IPS-11a (cell line): ENCODE results near the gene PTPA.
"Not testable (repeated sequence)": the region's sequence is repeated elsewhere in the genome, so short reads cannot be mapped to it uniquely, and the experiment has no call there.

Source experiments
- H3K4me3 ChIP-seq: one replicate; pipeline ENCODE4 v1.5.1; 2013; ENCODE audit warnings: low read depth, low read length, control low read depth

PTPA gene

DNA sequence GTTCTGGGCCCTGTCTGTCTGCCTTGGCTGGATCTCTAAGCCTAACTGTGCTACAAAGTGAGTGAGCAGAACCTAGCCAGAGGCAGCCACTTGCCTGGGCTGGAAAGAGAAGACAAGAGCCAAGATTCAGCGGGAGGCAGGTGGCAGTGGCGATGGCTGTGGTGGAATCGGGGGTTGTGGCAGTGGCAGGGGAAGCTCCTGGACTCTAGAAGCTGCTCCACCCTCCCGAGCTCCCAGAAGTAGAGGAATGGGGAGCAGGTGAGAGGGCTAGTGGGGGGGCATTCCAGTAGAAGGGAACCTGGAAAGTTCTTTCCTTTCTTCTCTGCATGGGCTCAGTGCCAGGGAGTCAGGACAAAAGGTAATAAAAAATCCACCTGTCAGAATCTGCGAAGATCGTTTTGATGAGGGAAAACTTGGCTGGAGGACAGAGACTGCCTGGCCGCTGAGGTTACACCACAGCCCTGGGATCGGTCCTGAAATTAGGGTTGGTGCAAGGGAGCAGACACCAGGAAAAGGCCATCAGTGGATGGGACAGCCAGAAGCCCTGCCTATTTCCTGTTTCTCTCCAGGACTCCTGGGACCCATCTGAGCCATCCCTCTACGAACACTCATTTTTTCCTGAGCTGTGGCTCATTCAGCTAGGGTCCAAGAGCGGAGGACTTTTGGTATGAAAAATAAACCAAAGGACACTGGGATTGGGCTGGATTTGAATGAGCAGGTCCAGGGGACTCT lies 2.2 kb upstream of the PTPA start:
- H3K4me3 ChIP-seq = no peak overlapping the region

DNA sequence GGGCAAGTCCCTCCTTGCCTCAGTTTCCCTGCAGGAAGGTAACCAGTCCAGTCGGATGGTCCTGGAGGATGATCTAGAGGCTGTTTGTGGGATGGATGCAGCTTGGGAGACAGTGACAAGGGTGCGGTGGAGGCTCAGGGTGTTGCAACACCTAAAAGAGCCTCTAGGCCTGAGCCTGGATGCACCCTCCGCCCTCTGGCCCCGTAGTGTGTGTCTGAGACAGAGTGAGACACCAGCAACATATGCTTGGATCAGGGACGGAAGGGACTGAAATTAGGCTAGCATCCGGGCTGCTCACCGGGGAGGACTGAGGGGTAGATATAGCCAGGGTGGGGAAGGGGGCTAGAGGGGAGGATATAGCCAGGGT lies 1.7 kb upstream of the PTPA start:
- no peak overlapping the region for H3K4me3 ChIP-seq

DNA sequence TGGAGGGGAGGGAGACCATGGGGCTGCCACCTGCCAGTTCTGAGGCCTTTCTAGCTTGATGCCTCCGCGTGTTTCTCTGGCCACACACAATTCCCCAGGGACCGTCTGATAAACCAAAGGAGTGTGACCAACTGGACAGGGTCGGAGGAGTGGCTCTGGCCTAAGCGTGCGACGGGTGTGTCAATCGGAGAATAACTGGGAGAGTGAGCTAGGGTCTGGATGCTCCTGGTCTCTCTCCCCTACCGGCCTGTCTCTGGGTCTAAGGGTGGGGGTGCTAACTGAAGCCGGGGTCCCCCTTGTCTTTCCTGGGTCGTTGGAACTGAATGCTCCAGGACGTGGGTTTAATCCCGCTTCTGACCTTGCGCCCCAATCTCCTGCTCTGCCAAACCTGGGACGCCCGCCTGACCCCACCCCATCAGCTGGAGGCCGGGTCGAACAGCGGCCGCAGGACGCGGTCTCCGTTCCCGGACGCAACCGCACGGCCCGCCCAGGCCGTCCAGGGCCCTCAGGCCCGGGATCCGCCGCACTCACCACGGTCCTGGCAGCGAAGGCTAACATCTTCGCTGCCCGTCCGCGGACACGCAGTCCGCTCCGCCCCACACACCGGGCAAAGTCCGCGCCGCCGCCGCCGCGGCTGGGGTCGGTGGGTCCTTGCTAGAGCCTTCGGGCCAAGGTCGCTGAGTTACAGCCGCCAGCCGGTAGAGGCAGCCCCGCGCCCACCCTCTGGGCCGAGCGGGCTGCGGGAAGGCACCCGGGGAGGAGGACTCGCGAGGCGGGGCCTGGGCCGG lies 1.1 kb upstream of the PTPA start:
- H3K4me3 ChIP-seq = peak overlapping the region; percentile 57

DNA sequence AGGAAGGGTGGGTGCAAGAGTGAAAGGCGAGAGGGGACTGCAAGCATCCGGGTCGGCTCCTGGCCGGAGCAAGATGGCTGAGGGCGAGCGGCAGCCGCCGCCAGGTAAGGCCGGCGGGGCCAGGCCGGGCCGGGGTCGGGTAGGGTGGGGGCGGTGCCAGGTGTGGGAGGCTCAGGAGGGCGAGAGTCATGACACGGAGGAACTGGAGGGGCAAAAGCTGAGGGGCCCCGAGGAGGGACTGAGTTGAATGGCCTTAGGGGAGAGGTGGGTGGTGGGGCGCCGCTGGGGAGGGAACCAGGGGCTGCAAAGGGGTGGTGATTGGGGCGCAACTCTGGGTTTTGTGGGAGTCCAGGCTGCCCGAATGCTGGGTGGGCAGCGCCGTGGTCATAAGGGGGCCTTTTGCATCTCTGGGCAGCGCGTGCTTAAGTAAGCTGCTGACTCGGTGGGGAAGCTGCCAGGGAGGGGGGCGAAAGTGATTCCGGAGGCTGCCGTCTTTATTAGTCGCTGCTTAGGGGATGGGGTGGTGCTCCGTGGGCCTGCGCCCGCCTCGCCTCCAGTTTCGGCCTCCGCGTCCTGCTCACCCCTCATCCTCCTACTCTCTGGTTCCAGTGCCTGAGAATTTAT lies 425 bp downstream of the PTPA start:
- peak overlapping the region; percentile 83 for H3K4me3 ChIP-seq

- H3K4me3 ChIP-seq = peak overlapping the region; percentile 83
Observed at GRCh38 chr9:129112526-129112925, 1.3 kb downstream of the PTPA start.

GRCh38 chr9:129113645-129114304 lies 2.6 kb downstream of the PTPA start:
- H3K4me3 ChIP-seq = no peak overlapping the region

- H3K4me3 ChIP-seq = no peak overlapping the region
Observed at GRCh38 chr9:129118799-129119198, 7.6 kb downstream of the PTPA start.

- no peak overlapping the region for H3K4me3 ChIP-seq
Observed at GRCh38 chr9:129121483-129121882, 10.3 kb downstream of the PTPA start.

DNA sequence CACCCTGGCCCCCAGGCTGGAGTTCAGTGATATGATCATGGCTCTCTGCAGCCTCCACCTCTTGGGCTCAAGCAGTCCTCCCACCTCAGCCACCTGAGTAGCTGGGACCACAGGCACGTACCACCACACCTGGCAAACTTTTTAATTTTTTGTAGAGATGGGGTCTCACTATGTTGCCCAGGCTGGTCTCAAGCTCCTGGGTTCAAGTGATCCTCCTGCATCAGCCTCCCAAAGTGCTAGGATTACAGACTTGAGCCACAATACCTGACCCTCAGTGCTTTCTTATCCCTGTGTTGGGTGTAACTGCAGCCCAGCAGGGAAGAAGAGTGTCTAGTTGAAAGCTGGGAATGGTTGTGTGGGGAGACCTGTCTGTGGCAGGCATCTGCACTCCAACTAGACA lies 10.9 kb downstream of the PTPA start:
- H3K4me3 ChIP-seq = no peak overlapping the region

GRCh38 chr9:129122976-129123375 lies 11.8 kb downstream of the PTPA start:
- not testable (repeated sequence) for H3K4me3 ChIP-seq

DNA sequence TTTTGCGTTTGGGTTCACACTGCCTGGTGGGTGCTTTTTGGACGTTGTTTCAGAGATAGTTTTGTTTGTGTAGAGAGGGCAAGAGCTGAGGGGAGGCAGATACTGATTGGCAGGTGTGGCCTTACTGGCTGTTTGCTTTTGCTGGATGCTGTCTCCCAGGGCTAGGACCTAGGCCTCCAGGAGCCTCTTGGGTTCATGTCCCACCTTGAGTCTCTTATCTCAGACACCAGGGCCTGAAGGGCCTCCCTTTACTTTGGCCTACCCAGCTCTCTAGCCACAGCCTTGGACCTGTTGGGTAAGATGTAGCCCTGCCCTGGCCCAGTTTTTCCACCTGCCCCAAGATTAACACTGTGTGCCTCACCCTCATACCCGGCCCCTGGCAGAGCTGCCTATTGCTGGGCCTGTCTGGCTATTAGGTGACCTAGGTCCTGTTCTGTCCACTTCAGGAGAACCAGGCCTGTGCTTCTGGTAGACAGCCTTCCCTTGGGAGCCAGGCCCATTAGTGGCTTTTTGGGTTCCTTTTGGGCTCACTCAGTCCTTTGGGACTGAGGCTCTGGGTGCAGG lies 13.4 kb downstream of the PTPA start:
- no peak overlapping the region for H3K4me3 ChIP-seq

GRCh38 chr9:129125478-129125877 lies 14.3 kb downstream of the PTPA start:
- no peak overlapping the region for H3K4me3 ChIP-seq

GRCh38 chr9:129126749-129127618 lies 15.8 kb downstream of the PTPA start:
- H3K4me3 ChIP-seq = no peak overlapping the region

- no peak overlapping the region for H3K4me3 ChIP-seq
Observed at GRCh38 chr9:129128689-129129088, 17.5 kb downstream of the PTPA start.

DNA sequence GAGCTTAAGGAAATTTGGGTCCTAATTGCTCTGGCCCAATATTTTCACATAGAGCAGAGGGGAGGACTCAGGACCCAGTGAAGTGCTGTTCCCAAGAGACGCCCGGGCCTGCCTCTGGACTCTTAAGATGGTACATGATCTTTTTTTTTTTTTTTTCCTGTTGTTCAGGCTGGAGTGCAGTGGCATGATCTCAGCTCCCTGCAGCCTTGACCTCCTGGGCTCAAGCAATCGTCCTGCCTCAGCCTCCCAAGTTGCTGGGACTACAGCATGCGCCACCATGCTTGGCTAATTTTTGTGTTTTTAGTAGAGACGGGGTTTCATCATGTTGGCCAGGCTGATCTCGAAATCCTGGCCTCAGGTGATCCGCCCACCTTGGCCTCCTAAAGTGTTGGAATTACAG lies 19.1 kb downstream of the PTPA start:
- H3K4me3 ChIP-seq = not testable (repeated sequence)

GRCh38 chr9:129130791-129131190 lies 19.6 kb downstream of the PTPA start:
- H3K4me3 ChIP-seq = no peak overlapping the region

DNA sequence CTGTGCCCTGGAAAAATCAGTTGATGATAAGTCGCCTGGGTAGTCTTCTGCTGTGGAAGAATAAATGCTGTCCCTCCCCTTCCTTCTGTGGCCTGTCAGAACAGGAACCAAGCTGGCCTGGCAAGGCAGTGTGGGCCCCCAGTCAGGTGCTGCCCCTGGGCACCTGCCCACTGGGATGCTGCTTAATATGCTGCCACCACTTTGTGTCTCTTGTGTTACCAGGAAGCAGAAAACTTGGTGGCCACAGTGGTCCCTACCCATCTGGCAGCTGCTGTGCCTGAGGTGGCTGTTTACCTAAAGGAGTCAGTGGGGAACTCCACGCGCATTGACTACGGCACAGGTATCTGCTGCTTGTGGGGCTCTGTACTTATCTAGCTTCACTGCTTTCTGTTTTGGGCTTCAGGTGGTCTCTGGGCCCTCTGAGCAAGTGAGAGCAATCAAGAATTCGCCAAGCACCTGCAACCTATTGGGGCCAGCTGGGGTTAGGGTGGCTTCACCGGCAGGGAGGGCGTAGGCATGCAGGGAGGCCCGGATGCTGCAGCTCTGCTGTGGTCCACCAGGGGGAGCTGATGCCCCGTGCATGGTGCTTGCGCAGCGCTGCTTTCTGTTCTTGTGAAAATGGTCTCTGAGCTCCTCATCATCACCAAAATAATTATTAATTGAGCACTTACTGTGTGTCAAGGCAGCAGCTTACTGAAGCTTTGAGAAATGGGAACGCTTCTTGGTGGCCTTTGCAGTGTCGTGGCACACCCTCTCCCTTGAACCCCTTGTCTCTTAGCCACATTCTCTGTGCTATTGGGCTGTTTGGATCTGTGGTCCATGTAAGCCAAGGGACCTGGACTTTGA lies 20.3 kb downstream of the PTPA start:
- no peak overlapping the region for H3K4me3 ChIP-seq

DNA sequence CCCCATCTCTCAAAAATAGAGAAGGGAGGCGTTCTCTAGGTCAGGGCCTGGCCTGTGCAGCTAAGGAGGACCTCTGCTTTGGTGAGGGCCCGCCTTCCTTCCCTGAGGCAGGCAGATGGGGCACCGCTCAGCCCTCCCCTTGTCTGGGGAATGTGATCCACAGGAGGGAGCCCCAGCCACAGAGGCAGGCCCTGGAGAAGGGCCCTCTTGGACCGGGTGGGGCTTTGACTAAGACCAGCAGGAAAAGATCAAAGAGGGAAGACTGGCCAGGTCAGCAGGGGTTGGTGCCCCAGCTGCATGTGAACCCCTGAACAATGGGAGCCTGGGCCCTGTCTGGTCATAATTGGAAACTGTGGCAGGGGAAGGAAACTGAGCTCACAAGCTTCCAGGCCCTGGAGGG lies 21.9 kb downstream of the PTPA start:
- H3K4me3 ChIP-seq = no peak overlapping the region

GRCh38 chr9:129135476-129135875 lies 24.3 kb downstream of the PTPA start:
- H3K4me3 ChIP-seq = no peak overlapping the region
